ENCODE data around the gene ASB2.

The ASB2 gene

DNA sequence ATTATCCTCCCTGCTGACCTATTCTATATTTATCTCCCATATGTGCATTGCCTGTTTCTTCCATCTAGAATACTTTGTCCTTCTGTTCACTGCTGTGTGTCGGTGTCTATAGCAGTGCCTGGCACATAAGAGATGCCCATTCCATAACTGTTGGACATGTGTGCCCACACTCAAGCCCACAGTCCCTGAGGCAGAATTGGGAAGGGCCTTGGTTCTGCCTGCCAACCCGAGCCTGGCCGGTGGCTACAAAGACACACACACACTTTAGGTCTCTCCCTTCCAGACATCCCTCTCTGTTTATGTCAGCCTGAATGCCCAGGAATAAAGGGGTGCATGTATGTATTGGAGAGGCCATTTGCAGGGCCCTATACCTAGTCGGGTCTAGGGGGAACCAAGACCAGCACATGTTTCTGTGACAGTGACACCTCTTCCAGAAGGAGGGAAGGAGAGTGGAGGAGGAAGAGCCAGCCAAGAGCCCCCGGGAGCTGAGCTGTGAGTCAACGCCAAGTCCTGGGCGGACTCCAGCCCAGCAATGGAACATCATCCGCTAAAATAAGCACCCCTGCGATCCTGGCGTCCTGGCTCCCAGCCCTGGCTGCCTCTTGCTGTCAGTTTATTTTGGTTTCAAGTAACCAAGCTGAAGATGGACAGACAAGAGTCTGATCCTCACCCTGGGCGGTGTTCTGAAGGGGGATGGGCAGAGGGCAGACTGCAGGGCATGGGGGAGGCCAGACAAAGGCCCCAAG lies 4.3 kb upstream of the ASB2 start:
- no peak for DNase-seq (ENCODE audit: low read depth)

DNA sequence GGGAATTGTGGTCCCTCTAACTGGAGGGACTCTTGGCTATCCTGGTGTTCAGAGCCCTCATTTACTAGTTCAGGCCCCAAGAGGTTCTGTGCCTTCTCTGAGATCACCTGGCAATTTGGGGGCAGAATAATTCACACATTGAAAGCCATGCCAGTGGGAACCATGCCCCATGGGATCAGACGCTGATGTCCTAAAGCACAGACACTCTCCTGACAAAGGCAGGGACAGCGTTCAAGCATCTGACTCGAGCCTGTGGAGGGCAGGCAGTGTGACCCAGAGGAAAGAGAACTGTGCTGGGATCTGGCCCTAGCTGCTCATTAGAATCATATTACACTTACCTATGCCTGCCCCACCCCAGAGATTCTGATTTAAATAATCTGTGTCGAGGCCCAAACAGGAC lies 2.4 kb upstream of the ASB2 start:
- no peak for DNase-seq (ENCODE audit: low read depth)

DNA sequence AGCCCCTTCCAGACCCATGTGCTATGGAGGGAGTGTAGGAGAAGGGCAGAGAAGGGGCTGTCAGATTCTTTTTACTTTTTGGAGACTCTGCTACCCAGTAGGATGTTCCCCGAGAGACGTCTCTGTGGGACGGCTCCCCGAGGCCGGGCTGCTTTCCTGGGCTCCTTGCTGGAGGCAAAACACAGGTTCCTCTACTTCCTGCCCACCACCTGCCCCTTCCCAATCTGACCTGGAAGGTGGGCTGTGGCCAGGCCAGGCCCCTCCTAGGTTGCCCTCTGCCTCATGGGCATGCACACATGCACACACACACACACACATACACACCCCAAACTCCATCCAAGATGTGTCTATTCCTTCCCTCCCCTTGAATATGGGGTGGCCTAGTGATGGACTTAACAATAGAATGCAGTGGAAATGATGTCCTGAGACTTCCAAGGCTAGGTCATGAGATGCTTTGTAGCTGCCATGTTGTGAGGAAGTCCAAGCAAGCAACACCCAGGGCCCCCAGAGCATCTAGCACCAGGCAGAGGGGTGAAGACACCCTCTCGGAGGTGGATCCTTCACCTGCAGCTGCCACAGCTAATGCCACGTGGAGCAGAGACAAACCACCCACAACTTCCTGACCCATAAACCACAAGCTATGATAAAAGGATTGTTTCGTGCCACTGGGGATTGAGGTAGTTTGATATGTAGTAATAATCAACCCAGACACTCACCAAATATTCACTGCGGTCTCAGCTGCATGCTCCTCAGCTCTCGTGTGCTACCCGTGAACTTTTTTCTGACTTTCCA lies 1.6 kb upstream of the ASB2 start:
- no peak for DNase-seq (ENCODE audit: low read depth)

DNA sequence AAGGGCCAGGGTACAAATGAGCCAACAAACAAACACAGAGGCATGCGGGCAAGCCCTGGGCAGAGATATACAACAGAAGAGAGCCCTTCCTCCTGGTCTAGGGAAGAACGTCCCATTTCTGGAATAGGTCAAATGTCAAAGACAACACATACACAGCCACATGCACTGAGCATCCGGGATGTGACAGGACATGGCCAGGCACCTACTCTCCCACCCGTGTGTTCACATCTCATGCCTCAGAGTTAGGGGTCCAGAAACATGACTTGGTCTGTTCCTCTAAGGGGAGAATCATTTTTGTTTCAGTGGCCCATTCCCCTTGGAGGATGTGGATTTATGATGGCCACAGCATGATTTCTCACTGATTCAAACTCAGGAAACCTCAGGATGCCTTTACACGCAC lies 801 bp upstream of the ASB2 start:
- DNase-seq (ENCODE audit: low read depth) = no peak

DNA sequence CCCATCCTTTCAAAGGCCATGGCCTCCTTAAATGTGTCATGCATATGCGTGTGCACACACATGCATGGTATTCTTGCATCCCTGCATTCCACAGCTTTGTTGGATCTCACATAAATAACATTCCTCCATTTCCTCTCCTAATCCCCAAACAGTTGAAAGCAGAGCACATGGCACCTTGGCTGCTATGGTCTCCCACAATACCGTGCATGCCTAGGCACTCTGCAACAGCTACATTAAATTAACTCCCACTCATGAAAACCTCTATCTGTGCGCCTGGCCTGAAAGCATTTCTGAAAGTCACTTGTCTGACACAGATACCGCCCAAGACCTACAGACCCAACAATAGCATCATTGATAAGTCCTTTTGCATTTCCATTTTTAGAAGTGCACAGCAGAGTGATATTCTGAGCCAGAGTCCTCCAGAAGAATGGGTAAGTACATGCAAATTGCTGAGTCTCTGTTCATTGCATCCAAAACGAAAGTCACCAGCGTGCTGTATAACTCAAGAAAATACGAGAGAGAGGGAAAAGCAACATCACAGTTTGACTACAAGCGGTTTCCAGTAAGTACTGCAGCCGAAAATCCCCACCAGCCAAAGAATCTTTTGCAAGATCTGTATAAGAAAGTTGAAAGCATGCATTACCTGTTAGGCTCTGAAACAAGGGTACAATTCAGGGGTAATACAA lies 436 bp downstream of the ASB2 start:
- no peak for DNase-seq (ENCODE audit: low read depth)

DNA sequence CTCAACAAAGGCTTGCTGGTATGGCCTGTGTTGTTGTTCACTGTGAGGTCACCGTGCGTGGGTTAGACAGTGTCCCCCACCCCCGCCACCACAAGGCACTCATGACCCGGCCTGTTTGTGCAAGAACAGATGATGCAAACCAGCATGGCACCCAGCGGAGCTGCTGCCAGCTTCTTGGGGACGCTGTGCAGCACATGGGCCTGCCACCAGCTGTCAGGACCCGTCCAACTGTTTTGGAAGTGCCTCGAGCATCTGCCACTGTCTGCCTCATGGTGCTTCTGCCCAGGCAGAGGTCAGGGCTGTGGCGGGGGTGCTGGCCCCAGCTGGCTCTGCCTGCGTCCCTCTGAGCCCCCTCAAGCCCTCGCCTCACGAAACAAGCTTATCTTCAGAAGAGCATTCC lies 1.5 kb downstream of the ASB2 start:
- DNase-seq (ENCODE audit: low read depth) = no peak

DNA sequence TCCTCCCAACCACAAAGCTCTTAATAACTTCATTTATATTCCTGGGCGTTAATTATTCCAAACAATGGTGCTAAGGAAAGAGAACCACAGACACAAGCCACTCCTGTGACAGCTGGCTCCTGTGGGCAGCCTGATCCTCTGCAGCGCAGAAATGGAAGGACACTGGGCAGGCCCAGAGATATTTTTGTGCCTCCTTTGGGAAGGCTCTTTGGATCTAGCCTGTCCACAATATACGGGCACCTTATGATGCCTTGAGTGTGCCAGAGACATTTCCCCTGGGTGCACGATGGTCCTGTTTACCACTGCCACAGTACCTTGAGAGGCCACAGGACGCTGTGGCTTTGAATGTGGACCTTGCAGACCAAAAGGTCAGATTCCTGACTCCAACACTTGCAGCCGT lies 2.1 kb downstream of the ASB2 start:
- no peak for DNase-seq (ENCODE audit: low read depth)

DNA sequence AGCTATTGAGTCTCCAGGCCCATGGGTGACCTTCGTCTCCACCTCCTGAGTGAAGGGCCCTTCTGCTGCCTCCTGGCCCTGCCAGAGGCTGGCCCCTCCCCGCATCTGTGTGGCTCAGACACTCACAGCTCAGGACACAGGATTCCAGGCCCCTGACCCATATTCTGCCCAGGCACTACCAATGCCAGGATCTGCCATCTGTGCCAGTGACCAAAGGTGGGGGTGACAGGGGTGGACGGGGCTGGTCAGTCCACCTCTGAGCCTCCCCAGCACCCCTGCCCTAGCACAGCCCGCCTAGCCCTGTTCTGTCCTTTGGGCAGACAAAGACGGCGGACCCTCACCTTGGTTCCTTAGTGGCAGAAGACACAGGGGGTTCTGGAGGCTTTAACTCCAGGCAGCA lies 2.8 kb downstream of the ASB2 start:
- no peak for DNase-seq (ENCODE audit: low read depth)

DNA sequence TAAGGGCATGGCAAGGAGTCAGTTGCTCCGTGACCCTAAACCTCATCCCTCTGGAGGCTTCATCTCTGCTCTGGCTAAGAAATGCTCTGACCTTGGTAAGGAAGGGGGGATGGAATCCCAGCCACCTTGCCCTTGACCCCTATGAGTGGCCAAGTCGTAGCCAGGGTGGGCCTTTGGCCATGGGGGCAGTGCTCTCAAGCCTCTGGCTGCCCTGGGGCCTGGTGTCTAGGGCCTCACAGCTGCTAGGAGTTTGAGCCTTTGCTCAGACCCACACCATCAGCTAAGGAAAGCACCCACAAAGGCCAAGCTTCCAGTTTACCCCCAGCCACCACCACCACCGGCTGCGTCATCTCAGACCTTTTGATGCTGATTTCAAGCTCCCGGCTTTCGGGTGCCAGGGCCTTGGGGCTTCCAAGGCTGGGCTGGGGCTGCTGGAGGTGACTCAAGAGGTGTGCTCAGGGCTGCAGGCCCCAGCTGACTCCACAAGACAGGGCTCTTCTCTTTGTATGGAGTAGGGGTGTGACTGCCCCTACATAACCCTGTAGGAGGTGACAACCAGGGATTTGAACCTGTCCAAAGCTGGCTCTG lies 3.7 kb downstream of the ASB2 start:
- no peak for DNase-seq (ENCODE audit: low read depth)

DNA sequence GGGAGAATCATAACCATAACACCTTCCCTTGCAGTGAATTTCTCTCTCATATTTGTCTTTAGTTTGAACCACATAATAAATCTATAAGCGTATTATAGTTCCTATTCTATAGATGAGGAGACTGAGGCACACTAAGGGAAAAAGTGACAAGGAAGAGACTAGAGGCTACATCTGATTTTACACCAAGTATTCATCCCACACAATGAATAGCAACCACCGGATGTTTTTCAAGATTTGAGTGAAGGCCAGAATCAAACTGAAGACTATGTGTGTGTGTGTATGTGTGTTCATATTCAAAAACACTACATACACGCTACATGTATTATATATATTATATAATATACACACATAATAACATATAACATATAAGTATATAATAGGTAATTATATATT lies 4.7 kb downstream of the ASB2 start:
- DNase-seq (ENCODE audit: low read depth) = no peak

DNA sequence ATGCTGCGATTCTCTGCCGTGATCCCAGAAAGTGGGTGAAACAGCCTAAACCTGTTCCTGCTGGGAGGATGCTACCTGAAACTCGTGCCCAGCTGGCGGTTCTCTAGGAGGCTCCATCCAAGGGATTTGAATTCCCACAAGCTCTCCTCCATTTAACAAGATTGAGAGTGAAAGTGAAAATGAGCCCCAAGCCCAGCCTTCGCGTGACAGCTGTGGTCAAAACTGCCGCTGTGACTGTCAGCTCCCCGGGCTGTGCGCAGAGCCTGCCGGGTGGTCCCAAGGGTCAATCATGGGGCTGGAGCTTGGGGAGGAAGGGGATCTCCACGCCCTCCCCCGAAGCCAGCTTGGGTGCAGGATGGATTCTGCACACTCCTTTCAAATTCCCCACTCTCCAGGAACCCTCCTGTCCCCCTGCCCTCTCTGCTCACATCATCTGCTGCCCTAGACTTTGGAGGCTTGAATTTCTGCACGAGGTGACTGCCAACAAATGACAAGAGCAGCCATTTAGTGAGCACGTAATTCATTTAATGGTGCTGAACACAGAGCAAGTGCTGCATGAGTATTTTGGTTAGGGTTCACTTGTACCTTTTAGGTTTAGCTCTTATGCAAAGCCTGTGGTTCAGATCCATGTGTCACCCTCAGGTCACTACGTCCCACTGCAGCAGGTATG lies 5.3 kb downstream of the ASB2 start:
- no peak for DNase-seq (ENCODE audit: low read depth)

DNA sequence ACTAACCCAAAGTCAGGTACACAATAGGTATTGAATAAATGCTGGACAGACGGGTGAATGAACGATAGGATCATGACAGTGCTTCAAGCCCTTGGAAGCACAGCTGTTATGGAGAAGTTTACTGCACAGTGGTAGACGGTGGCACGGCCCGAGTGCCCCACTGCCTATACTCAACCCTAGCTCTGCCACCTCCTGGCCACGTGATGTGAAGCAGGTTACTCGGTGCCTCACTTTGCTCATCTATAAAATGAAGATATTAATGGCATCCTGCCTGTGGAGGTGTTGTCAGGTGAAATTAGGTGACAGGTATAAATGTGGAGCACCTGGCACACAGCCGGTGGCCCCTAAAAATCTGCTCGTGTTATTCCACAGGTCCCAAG lies 5.8 kb downstream of the ASB2 start:
- DNase-seq (ENCODE audit: low read depth) = no peak

DNA sequence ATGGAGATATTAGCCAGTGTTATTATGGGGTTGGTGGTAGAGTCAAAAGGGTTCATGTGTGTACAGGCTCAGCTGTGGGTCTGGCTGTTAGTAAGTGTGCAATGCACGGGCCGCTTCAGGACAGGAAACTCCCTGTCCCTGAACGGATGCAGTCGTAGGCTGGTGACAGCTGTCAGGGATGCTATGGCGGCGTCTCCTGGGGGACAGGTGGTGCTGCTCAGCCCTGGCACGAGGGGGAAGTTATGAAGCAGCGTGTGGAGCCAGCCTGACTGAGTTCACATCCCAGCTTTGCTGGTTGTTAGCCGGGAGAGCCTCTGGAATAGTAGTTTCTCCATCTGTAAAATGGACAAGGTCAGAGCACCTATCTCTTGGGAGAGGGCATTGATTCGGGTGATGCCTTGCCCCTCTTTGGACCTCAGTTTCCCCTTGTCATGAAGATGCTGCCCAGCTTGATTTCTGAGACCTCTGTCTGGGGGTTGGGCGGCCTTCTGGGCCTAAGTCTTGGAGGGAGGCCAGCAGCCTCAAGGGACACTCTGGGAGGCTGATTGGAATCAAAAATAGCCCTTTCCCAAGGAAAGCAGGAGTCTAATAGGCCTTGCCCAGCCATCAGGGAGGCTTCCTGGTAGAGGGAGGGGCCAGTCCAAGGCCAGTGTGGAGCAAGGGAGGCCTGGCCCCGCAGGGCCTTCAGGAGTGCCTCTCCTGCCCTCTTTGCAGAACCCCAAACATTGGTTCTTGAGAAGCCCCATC lies 7.1 kb downstream of the ASB2 start:
- DNase-seq (ENCODE audit: low read depth) = no peak

DNA sequence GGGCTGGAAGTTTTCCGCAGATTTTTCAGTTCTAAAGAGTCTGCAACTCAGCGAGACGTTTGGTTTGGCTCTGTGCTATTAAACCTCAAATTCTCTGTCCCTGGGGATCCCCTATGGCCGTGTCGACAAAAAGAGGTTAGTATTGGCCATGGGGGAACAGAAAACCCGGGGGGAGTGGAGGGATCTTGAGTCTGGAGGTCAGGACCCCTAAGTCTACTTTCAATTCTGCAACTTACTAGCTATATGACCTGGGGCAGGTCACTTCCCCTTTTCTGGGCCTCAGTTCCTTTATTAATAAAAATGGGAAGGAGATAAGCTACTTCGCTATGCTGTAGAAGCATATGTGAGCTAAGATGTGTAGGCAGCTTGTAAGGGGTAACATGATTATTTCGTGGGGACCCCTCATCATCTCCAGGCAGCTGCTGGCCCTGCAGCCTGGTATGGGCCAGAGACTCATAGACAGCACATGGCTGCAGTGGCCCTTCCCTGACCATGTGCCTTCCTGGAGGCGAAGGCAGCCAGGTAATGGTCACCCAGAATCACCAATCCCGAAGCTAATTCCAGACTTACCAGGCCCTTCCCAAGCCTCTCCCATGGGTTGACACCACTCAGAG lies 8.6 kb downstream of the ASB2 start:
- no peak for DNase-seq (ENCODE audit: low read depth)

DNA sequence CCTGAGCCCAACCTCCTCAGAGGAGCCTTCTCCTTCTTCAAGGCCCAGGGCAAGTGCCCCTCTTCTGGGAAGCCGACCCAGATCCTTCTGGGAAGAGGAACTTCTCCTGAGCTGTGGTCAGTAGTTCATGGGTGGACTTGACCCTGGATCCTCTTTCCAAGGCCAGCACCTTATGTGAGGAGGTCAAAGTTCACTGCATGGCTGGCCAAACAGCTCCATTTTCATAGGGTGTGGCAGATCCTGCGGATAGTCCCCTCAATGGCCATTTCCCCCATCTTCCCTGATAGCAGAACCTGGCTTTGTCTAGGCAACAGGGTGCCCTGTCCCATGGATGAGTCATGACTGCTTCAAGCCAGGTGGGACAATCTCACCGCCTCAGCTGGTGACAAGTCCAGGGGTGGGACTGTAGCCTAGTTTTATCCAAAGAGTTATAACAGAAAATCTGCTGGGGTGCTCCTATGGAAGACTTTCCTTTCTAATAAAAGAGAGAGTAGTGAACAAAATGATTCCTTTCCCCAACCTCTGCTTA lies 10.4 kb downstream of the ASB2 start:
- DNase-seq (ENCODE audit: low read depth) = no peak

DNA sequence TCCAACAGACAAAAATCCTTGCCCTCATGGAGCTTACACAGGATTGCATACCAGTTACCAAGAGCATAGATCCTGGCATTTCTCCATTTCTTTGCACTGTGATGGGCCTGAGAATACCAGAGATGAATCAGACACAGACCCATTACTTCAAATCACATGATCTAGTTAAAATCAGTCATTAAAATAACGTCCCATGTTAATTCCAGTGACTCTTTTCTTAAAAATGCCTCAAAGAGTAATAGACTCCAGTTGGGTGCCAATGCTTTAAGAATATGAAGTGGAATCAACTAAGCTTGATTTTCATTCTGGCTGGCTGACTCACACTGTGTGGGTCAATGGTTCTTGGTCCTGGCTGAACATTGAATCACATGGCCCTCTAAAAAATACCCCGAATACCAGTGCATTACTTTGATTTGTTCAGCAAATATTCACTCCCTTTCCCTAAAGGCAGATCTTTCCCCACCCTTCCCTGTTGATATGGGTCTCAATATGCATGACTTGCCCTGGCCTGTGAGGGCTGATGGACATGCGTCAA lies 11.0 kb downstream of the ASB2 start:
- DNase-seq (ENCODE audit: low read depth) = no peak

DNA sequence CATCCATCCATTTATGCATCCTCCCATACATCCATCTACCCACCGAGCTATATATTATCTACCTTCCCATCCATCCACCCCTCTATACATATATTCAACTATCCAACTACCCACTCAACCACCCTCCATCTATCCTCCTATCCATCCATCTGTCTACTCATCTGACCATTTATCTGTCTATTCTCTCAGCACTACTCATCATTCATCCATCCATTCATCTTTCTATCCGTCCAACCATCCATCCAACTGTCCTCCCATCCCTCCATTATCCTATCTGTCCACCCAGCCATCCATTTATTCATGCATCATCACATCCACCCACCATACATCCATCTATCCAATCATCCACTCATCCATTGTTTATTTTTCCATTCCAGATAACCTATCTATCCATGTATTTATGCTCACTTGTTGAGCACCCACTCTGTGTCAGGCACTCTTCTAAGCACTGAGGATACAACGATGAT lies 11.5 kb downstream of the ASB2 start:
- DNase-seq (ENCODE audit: low read depth) = no peak

DNA sequence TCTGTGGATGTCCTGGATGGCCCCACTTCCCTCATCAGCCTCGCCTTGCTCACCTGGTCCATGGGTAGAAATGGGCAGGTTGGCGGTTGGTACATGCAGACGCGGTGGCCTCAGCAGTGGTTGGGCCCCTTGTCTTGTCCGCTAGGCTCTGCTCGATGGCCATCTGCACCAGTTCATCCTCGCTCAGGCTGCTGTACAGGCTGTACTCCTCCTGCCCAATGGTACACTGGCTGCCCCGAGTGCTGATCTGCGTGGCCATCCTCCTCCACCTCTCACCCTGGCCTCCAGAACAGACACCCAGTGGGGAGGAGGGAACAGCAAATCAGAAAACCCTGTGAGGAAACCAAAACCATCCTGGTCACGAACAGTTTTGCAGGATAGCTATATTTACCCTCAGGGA lies 12.1 kb downstream of the ASB2 start:
- no peak for DNase-seq (ENCODE audit: low read depth)

DNA sequence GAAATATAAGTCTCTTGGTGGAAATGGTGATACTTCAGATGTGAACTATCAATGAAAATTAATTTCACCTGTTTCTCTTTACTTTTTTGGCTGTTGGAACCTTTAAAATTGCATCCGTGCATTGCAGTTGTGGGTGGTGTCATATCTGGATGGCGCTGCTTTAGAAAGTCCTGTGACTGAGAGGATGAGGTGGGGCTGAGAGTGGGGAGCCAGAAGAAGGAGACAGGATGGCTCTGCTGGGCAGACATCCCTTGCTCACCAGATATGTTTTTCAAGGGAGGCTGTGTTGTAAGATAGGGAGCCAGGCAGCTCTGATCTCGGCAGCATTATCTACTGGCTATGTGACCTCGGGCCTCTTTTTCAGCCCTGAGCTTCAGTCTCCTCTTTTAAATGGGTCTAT lies 12.7 kb downstream of the ASB2 start:
- DNase-seq (ENCODE audit: low read depth) = no peak

Measured in stimulated activated CD8-positive, alpha-beta memory T cell treated with anti-CD3 and anti-CD28 coated beads, Interleukin-15, amount 100 ng/mL, for 24 hours (primary cell).